HAP-1 (cell line): ENCODE measurements around the gene EPAS1.

Experiments used
- DNase-seq, 2 experiments: peaks; one replicate each; pipeline ENCODE4 v3.0.0-alpha.2; 2016 to 2020; ENCODE audit warnings: low spot score in 2 of 2
- H3K27me3 ChIP-seq: fragments of 250-450 bp; sonication (Bioruptor Pico); 2 replicates; pipeline ENCODE4 v1.5.1; 2020; ENCODE audit warnings: low read depth, mild to moderate bottlenecking, moderate library complexity
- H3K36me3 ChIP-seq: fragments of 250-450 bp; sonication (Bioruptor Pico); replicated peaks from 2 replicates; pipeline ENCODE4 v1.5.1; 2020; ENCODE audit warnings: mild to moderate bottlenecking
- H3K4me1 ChIP-seq: fragments of 250-450 bp; sonication (Bioruptor Pico); 2 replicates; pipeline ENCODE4 v1.5.1; 2020; ENCODE audit warnings: mild to moderate bottlenecking
- H3K4me3 ChIP-seq: fragments of 250-450 bp; sonication (Bioruptor Pico); 2 replicates; pipeline ENCODE4 v1.5.1; 2020; ENCODE audit warnings: mild to moderate bottlenecking, moderate library complexity
- H3K9me3 ChIP-seq: fragments of 250-450 bp; sonication (Bioruptor Pico); 2 replicates; pipeline ENCODE4 v1.5.1; 2020; ENCODE audit warnings: mild to moderate bottlenecking, moderate library complexity
- in situ Hi-C: fragments of 300-500 bp; cut with MboI; formaldehyde crosslinking; loops from 3 replicates; pipeline ENCODE4 v1.14.3; 2020; ENCODE audit warnings: low sequenced_read_pairs, inconsistent platforms, mixed read lengths

The EPAS1 gene

DNA sequence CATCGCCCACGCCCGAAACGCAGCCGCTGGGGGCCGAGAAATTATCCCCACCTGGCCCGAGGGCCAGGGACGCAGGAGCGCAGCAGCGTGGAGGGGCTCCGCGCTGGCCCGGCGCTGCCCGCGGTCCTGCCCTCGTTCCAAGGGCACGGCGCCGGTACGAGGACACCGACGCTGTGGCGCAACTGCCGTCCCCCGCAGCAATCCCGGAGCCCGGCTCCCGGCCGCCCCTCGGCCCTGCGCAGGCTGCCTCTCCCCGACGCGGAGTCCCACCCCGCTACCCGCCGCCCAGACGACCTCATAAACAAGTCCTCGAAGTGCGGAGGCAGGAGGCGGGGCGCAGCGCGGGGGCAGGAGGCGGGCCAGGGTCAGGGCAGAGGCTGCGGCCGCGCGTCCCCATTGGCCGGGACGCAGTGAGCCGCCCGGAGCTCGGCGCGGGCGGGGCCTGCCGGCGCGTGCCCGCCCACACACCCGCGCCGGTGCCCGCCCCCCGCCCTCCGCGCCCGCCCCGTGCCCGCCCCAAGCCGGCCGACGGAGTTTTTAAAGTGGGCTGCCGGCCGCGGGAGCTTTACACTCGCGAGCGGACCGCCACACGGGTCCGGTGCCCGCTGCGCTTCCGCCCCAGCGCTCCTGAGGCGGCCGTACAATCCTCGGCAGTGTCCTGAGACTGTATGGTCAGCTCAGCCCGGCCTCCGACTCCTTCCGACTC is at the start of gene EPAS1:
Gene EPAS1, plus strand, starts transcription at position 568 of the 706 bp plus-strand sequence. CDS start 505 bp downstream, outside the sequence.
- in situ Hi-C loops, result no loop called here
- no peaks in the 10 kb centered on the region for H3K9me3 ChIP-seq
- peaks cover 44% of the 10 kb centered on the region for H3K27me3 ChIP-seq
- H3K36me3 ChIP-seq, result no peaks in the 10 kb centered on the region
- H3K4me1 ChIP-seq, result peaks cover 15% of the 10 kb centered on the region
- peak; percentile 77 to 92 for DNase-seq
- H3K4me3 ChIP-seq, result peak within 1 kb of the TSS; percentile 39

DNA sequence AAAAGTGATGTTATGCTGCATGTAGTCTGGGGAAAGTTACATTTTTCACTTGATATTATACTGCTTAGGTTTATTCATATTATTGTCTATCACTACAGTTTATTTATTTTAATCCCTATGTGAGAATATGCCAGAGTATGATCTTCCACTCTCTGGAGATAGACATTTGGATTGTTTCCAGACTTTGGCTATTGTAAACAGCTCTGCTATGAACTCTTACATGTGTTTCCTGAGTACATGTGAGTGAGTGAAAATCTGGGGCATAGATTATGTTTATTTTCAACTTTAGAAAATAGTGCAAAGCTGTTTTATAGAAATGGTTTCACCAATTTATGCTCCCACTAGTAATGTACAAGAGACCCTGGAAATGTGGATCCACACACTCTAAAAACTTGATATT is 49.0 kb upstream of the EPAS1 start:
- Histone ChIP-seq H3K4me3 (no peak overlapping the region), H3K9me3 (no peaks in the 10 kb centered on the region), H3K27me3 (no peaks in the 10 kb centered on the region), H3K4me1 (no peaks in the 10 kb centered on the region), H3K36me3 (no peaks in the 10 kb centered on the region)
- in situ Hi-C loops, result no loop called here
- no peak for DNase-seq

DNA sequence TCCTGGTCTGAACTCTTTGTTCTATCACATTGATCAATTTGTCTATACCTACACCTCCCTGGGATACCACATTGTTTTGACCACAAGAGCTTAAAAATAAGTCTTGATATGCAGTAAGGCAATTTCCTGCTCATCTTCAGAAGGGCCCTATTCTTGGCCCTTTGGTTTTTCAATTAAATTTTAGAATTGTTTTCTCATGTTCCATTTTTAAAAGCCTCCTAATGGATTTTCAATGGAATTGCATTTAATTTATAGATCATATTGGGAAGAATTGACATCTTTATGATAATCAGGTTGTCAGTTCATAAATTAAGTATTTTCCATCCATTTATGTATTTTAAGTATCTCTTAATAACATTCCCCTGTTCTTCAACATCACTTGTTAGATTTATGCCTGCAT is 47.6 kb upstream of the EPAS1 start:
- no peaks in the 10 kb centered on the region for H3K4me1 ChIP-seq
- in situ Hi-C loops, result no loop called here
- H3K9me3 ChIP-seq, result no peaks in the 10 kb centered on the region
- no peak overlapping the region for H3K4me3 ChIP-seq
- H3K27me3 ChIP-seq, result no peaks in the 10 kb centered on the region
- H3K36me3 ChIP-seq, result no peaks in the 10 kb centered on the region
- DNase-seq, result no peak

DNA sequence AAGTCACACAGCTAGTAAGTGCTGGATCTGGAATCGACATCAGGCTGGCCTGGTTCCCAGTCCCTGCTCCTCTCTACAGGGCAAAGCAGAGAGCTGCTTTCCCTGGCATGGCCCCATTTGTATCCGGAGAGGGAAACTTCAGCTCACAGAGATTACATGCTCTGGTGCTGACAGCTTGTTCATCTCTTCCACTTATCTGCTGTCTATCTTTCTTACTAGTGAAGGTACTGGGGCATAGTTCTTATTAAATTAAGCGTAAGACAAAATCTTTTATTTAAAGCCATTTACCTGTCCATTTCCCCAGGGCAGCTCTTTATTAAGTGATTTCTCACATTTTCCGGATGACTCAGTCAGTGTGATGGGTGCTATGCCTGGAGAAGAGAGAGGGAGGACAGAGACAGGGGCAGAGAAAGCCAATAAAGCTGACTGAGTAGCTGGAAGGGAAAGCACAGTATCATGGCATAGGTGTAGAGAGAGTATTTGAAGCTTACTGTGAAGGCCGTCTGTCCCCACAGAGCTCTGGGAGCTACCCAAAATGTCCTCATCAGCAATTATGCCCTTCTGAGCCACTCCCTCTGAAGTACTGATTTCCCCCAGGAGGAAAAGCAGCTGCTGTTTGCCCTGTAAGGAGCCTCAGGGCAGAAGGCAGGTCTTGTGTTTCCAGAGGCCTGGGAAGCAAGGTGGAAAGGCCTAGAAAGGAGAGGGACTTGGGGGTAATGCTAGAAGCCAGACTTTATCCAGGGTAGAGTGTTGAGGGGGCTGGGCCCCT is 44.1 kb upstream of the EPAS1 start:
- H3K4me3 ChIP-seq, result no peak overlapping the region
- DNase-seq, result no peak

DNA sequence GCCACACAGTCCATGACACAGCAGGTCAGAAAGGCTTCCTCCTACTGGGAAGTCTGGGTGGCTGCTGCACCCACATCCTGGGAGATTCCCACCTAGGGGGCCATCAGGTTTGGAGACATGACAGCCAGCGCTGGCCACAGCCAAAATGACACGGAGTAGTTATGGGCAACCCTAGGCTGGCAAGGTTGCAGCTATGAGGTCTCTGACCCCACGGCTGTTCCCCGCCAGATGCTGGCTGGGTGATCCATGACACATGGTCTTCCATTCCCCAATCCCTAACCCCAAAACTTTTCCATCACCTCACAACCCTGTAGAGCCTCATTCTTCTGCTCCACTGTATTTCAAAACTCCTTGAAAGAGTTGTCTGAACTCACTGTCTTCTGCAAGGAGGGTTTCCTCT is 42.7 kb upstream of the EPAS1 start:
- H3K4me3 ChIP-seq, result no peak overlapping the region
- DNase-seq, result no peak
- no peaks in the 10 kb centered on the region for H3K36me3 ChIP-seq
- H3K27me3 ChIP-seq, result no peaks in the 10 kb centered on the region
- H3K9me3 ChIP-seq, result no peaks in the 10 kb centered on the region
- in situ Hi-C loops, result no loop called here
- H3K4me1 ChIP-seq, result no peaks in the 10 kb centered on the region

More for the DNA sequence above, 44.1 kb upstream of the EPAS1 start:
- Histone ChIP-seq H3K36me3 (no peaks in the 10 kb centered on the region), H3K27me3 (no peaks in the 10 kb centered on the region), H3K4me1 (no peaks in the 10 kb centered on the region), H3K9me3 (no peaks in the 10 kb centered on the region)
- in situ Hi-C loops, result no loop called here

DNA sequence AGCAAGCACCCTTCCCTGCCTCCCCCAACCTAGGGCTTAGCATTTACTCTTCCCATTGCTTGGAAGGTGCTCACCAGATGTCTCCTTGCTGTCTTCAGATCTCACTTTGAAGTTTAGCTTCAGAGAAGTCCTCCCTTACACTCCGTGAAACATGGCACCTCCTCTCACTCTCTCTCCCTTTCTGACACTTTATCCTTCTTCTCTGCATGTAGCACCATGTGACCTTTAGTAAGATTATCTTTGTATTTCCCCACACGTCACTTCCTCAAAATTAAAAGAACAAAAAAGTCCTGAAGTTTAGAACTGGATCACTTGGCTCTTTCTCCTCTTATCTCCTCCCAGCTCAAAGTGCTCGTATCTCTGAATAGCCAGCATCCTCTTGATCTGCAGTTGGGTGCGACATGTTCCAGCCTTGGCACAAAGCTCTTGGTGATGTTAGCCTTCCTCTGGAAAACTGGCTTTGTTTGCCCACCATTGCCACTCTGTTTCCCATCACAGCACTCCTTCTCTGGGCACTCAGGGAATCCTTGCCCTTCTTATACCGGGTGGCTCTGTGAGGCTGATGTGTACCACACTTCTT is 40.6 kb upstream of the EPAS1 start:
- no peak for DNase-seq
- H3K27me3 ChIP-seq, result no peaks in the 10 kb centered on the region
- no peaks in the 10 kb centered on the region for H3K4me1 ChIP-seq
- no peaks in the 10 kb centered on the region for H3K36me3 ChIP-seq
- no peaks in the 10 kb centered on the region for H3K9me3 ChIP-seq
- in situ Hi-C loops, result no loop called here
- H3K4me3 ChIP-seq, result no peak overlapping the region

DNA sequence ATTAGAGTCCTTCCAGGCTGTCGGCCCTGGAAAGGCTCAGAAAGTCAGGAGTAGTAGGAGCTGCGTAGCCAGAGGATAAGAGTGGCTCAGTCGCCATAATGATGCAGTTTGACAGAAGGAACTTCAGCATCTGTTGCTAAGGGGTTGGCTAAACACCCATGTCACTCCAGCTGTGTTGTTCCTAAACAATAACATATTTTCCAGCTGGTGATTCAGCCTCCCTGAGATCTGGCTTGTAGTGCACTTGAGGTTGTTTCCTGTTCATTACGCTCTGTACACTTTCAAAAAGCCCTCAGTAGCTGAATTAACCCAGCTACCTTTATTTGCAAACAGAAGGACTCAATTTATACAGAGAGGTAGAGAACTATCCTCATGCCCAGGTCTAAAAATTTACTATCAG is 39.7 kb upstream of the EPAS1 start:
- Histone ChIP-seq H3K4me3 (no peak overlapping the region), H3K27me3 (no peaks in the 10 kb centered on the region), H3K9me3 (no peaks in the 10 kb centered on the region), H3K4me1 (no peaks in the 10 kb centered on the region), H3K36me3 (no peaks in the 10 kb centered on the region)
- no peak for DNase-seq
- in situ Hi-C loops, result no loop called here

DNA sequence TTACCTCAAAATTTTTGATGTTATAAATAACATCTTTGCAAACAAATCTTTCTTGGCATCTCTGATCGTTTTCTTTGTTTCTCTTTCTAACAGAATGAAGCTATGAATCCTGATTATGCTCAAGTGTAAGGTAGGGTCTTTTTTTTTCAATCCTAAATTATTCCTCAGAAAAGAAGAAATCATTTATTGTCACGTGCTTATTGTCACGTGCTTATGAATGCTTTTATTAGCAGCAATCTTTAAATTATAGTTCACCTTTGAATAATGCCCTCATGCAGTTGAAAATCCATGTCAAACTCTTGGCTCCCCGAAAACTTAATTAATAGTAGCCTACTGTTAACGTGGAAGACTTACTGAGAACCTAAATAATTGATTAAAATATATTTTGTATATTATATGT is 39.2 kb upstream of the EPAS1 start:
- H3K36me3 ChIP-seq, result no peaks in the 10 kb centered on the region
- in situ Hi-C loops, result no loop called here
- no peaks in the 10 kb centered on the region for H3K27me3 ChIP-seq
- no peak overlapping the region for H3K4me3 ChIP-seq
- no peaks in the 10 kb centered on the region for H3K4me1 ChIP-seq
- no peak for DNase-seq
- H3K9me3 ChIP-seq, result no peaks in the 10 kb centered on the region

DNA sequence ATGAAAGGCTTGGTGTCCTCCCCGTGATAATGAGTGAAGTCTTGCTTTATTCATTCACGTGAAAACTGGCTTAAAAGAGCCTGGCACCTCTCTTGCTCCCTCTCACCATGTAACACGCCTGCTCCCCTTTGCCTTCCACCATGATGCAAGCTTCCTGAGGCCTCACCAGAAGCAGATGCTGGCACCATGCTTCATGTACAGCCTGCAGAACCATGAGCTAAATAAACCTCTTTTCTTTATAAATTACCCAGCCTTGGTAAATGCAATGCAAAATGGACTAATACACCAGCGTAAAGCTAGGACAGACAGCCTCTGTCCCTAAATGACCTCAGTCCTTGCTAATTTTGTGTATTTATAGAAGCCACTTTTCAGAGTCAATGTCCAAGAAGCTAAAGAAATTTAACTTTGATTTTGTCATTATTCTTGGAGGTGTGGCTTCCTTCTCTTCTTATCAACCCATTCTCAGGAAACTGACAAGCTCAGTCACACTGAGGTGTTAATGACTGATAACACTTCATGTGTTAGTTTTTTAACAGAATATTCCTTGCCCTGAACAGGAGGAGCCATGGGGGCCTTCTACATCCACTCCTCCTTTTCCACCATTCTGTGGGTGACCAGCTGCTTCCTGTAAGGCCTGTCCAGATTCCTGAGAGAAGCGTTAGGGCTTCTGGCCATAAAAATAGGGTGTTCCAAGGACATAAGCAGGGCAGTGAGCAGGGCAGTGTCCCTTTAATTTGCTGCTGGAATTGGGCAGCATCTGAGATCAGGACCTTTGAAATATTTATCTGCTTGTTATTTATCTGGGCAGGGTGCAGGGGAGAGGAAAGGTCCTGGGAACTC is 38.0 kb upstream of the EPAS1 start:
- H3K9me3 ChIP-seq, result no peaks in the 10 kb centered on the region
- in situ Hi-C loops, result no loop called here
- no peak overlapping the region for H3K4me3 ChIP-seq
- H3K36me3 ChIP-seq, result no peaks in the 10 kb centered on the region
- H3K4me1 ChIP-seq, result no peaks in the 10 kb centered on the region
- no peaks in the 10 kb centered on the region for H3K27me3 ChIP-seq
- no peak for DNase-seq

DNA sequence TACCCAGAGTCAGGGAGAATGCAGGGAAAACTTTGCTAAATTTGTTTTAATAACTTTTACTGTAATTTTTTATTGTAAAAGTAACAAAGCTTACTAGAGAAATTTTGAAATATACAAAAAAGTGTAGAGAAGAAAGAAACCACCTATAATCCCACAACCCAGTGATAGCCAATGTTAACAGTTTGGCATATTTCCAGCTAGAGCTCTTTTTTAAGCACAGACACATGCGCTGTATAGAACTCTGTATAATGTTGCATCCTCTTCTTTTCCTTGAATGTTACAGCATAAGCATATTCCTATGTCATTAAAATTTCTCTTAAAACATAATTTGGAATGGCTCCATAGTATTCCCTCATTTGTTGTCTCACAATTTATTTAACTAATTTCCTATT is 37.4 kb upstream of the EPAS1 start:
- H3K36me3 ChIP-seq, result no peaks in the 10 kb centered on the region
- in situ Hi-C loops, result no loop called here

DNA sequence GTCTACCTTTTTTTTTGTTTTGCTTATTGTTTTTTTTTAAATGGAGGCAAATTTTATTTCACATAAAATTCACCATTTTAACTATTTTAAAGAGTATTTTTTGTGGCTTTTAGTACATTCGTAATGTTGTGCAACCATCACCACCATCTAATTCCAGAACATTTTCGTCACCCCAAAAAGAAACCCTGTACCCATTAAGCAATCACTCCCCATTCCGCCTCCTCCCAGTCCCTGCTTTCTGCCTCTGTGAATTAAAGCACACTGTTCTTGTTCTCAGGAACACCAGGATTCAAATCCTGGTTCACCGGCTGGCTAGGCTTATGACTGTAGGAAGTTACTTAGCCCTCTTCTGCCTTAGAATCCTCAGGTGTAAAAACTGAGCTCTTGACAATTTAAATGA is 36.9 kb upstream of the EPAS1 start:
- in situ Hi-C loops, result no loop called here
- Histone ChIP-seq H3K9me3 (no peaks in the 10 kb centered on the region), H3K4me3 (no peak overlapping the region), H3K36me3 (no peaks in the 10 kb centered on the region), H3K27me3 (no peaks in the 10 kb centered on the region), H3K4me1 (no peaks in the 10 kb centered on the region)
- DNase-seq, result no peak

More for the DNA sequence above, 37.4 kb upstream of the EPAS1 start:
- Histone ChIP-seq H3K9me3 (no peaks in the 10 kb centered on the region), H3K27me3 (no peaks in the 10 kb centered on the region), H3K4me3 (no peak overlapping the region), H3K4me1 (no peaks in the 10 kb centered on the region)
- DNase-seq, result no peak

DNA sequence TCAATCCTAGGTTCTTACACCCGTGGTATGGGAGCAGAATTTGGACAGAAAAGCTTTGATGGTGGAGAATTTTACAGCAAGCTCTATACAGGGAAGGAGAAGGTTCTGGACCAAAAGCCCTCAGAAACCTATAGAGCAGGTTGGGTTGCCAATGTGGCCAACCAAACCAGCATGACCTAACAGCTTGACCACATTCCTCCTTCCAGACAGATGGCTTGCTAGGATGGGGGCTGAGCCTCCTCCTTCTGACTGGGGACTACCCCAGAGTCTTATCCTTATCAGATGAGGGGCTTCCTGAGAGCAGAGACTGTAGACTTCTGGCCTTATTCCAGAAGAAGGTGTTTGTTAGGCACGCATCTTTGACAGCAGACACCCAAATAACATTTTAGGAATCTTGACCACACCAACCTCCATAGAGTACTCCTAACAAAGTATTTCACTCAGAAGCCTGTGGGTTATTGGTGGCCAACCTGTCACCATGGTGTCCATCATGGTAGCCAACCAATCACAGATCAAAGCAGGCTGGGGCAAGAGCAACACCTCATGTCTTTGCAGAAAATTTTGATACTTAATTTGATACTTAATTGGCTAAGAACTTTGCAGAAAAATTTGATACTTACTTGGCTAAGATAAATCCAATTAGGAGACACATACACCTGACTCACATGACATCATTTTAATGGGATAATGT is 34.8 kb upstream of the EPAS1 start:
- Histone ChIP-seq H3K27me3 (no peaks in the 10 kb centered on the region), H3K4me1 (no peaks in the 10 kb centered on the region), H3K4me3 (no peak overlapping the region), H3K36me3 (no peaks in the 10 kb centered on the region), H3K9me3 (no peaks in the 10 kb centered on the region)
- DNase-seq, result no peak
- in situ Hi-C loops, result no loop called here

DNA sequence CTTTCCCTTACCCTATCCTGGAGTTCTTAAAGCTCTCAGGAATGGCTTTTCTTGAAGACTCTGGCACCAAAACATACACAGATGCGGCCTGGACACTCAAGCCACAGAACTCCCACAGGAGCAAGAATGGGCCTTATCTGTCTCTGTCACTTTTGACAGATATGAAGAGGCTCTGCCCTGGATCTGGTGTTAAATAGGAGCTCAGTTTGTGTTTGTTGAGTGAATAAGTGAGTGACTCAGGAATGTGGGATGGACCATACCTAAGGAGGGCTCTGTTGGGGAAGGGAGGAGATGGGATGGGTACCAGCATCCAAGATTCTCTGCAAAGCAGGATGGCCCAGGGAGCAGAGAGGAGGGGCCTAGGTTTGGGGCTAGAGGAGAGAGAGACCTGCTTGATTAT is 33.9 kb upstream of the EPAS1 start:
- Histone ChIP-seq H3K36me3 (no peaks in the 10 kb centered on the region), H3K4me1 (no peaks in the 10 kb centered on the region), H3K27me3 (no peaks in the 10 kb centered on the region), H3K4me3 (no peak overlapping the region), H3K9me3 (no peaks in the 10 kb centered on the region)
- in situ Hi-C loops, result no loop called here
- no peak for DNase-seq
